WTC11 (cell line): Measurements from ENCODE around the gene RHOBTB3.

Experiments used
- ESRRA ChIP-seq: sonication (generic); formaldehyde crosslinking; IDR thresholded peaks from 2 replicates; pipeline ENCODE4 v1.8.1; 2022; ENCODE audit warnings: mild to moderate bottlenecking, missing genetic modification reagents, borderline replicate concordance
- JUN ChIP-seq: sonication (generic); formaldehyde crosslinking; IDR thresholded peaks from 2 replicates; pipeline ENCODE4 v1.8.0; 2023; ENCODE audit warnings: mild to moderate bottlenecking, missing genetic modification reagents
- MYBL2 ChIP-seq: sonication (generic); formaldehyde crosslinking; IDR thresholded peaks from 2 replicates; pipeline ENCODE4 v1.8.1; 2023; ENCODE audit warnings: mild to moderate bottlenecking, moderate library complexity, missing genetic modification reagents
- NFE2L1 ChIP-seq: sonication (generic); formaldehyde crosslinking; IDR thresholded peaks from 2 replicates; pipeline ENCODE4 v1.8.1; 2023; ENCODE audit warnings: missing genetic modification reagents
- NR3C1 ChIP-seq: sonication (generic); formaldehyde crosslinking; conservative IDR thresholded peaks from 2 replicates; pipeline ENCODE4 v1.8.1; 2023; ENCODE audit warnings: low read depth, mild to moderate bottlenecking, missing genetic modification reagents
- SMAD3 ChIP-seq: sonication (generic); formaldehyde crosslinking; IDR thresholded peaks from 2 replicates; pipeline ENCODE4 v1.8.0; 2022; ENCODE audit warnings: missing genetic modification reagents, mild to moderate bottlenecking, borderline replicate concordance
- ZNF121 ChIP-seq: sonication (generic); formaldehyde crosslinking; IDR thresholded peaks from 2 replicates; pipeline ENCODE4 v1.8.0; 2023; ENCODE audit warnings: missing genetic modification reagents
- ZNF416 ChIP-seq: fragments of 250-450 bp; sonication (Bioruptor Pico); IDR thresholded peaks from 2 replicates; pipeline ENCODE4 v1.9.0; 2021; ENCODE audit warnings: mild to moderate bottlenecking, inconsistent platforms
- TF ChIP-seq, protein P1 (sequence below): fragments of 200-600 bp; IDR thresholded peaks from 2 replicates; pipeline ENCODE4 v1.8.0; 2022; ENCODE audit warnings: antibody characterized with exemption
- TF ChIP-seq, protein P2 (sequence below): sonication (generic); formaldehyde crosslinking; IDR thresholded peaks from 2 replicates; pipeline ENCODE4 v1.8.1; 2022; ENCODE audit warnings: low read depth, missing genetic modification reagents, borderline replicate concordance
- TF ChIP-seq, protein P3 (sequence below): sonication (generic); formaldehyde crosslinking; IDR thresholded peaks from 2 replicates; pipeline ENCODE4 v1.8.0; 2022; ENCODE audit warnings: mild to moderate bottlenecking, missing genetic modification reagents
- TF ChIP-seq, protein P4 (sequence below): sonication (generic); formaldehyde crosslinking; IDR thresholded peaks from 2 replicates; pipeline ENCODE4 v1.8.1; 2023; ENCODE audit warnings: mild to moderate bottlenecking, missing genetic modification reagents, moderate library complexity

DNA sequence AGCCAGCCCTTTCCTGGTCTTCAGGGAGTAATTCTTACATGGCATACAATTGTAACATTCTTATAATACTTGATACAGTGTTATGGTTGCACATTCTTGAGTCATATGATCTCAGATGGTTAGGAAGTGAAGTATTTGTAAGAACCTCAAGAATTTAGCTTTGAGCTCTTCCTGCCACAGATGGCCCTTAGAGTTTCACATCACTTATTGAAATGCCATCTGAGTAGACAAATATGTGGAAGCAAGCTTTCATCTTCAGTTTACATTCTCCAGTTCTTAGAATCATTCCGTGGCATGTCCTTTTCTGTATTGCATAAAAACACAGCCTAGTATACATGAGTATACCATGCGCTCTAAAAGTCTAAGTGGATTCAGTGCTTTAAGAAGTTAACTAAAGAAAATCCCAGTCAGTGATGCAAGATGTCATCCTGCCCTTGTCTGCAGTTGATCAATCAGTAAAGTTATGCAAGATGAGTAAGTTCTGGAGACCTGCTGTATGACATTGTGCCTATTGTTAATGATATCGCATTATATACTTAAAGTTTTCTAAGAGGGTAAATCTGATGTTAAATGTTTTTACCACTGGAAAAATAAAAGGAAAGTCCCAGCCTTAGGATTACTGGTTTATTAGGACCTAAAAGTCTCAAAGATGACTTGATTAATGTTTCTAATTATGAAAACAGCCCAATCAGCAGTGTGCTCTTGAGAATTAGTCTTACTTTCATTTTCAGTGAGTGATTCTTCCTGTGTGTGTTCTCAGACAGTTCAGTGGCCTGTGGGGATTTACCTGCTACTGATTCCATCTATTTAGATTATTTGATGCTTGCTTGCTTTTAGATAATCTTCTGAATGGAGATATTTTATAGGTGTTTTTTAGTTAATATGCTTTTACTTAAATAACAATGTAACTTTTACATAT is 29.4 kb downstream of the RHOBTB3 start:
- TF ChIP-seq SMAD3 (no peak), NR3C1 (no peak), ZNF121 (no peak), MYBL2 (no peak), ESRRA (no peak), ZNF416 (no peak), NFE2L1 (CRISPR knock-in tag) (no peak), JUN (CRISPR knock-in tag) (no peak)
- TF ChIP-seq, protein P1, sequence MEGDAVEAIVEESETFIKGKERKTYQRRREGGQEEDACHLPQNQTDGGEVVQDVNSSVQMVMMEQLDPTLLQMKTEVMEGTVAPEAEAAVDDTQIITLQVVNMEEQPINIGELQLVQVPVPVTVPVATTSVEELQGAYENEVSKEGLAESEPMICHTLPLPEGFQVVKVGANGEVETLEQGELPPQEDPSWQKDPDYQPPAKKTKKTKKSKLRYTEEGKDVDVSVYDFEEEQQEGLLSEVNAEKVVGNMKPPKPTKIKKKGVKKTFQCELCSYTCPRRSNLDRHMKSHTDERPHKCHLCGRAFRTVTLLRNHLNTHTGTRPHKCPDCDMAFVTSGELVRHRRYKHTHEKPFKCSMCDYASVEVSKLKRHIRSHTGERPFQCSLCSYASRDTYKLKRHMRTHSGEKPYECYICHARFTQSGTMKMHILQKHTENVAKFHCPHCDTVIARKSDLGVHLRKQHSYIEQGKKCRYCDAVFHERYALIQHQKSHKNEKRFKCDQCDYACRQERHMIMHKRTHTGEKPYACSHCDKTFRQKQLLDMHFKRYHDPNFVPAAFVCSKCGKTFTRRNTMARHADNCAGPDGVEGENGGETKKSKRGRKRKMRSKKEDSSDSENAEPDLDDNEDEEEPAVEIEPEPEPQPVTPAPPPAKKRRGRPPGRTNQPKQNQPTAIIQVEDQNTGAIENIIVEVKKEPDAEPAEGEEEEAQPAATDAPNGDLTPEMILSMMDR, result no peak
- TF ChIP-seq, protein P2, sequence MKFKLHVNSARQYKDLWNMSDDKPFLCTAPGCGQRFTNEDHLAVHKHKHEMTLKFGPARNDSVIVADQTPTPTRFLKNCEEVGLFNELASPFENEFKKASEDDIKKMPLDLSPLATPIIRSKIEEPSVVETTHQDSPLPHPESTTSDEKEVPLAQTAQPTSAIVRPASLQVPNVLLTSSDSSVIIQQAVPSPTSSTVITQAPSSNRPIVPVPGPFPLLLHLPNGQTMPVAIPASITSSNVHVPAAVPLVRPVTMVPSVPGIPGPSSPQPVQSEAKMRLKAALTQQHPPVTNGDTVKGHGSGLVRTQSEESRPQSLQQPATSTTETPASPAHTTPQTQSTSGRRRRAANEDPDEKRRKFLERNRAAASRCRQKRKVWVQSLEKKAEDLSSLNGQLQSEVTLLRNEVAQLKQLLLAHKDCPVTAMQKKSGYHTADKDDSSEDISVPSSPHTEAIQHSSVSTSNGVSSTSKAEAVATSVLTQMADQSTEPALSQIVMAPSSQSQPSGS (CRISPR knock-in tag), result no peak
- TF ChIP-seq, protein P3, sequence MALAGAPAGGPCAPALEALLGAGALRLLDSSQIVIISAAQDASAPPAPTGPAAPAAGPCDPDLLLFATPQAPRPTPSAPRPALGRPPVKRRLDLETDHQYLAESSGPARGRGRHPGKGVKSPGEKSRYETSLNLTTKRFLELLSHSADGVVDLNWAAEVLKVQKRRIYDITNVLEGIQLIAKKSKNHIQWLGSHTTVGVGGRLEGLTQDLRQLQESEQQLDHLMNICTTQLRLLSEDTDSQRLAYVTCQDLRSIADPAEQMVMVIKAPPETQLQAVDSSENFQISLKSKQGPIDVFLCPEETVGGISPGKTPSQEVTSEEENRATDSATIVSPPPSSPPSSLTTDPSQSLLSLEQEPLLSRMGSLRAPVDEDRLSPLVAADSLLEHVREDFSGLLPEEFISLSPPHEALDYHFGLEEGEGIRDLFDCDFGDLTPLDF (CRISPR knock-in tag), result no peak
- TF ChIP-seq, protein P4, sequence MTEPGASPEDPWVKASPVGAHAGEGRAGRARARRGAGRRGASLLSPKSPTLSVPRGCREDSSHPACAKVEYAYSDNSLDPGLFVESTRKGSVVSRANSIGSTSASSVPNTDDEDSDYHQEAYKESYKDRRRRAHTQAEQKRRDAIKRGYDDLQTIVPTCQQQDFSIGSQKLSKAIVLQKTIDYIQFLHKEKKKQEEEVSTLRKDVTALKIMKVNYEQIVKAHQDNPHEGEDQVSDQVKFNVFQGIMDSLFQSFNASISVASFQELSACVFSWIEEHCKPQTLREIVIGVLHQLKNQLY, result no peak
